ENCODE data around the gene ACSL3. TPM values are rescaled to one million over a fixed set of nuclear protein-coding genes. Genes with fewer than 3 reads are reported as not detected.
"Not testable (repeated sequence)": the region's sequence is repeated elsewhere in the genome, so short reads cannot be mapped to it uniquely, and the experiment has no call there.

ACSL3 gene
- total RNA-seq = 37.4 TPM
- long read RNA-seq, full-length matches to known transcripts = 46 of 60 reads
- long read RNA-seq, partial matches to known transcripts = 6 of 60 reads
- long read RNA-seq, other reads (novel, unspliced or antisense) = 8 of 60 reads

DNA sequence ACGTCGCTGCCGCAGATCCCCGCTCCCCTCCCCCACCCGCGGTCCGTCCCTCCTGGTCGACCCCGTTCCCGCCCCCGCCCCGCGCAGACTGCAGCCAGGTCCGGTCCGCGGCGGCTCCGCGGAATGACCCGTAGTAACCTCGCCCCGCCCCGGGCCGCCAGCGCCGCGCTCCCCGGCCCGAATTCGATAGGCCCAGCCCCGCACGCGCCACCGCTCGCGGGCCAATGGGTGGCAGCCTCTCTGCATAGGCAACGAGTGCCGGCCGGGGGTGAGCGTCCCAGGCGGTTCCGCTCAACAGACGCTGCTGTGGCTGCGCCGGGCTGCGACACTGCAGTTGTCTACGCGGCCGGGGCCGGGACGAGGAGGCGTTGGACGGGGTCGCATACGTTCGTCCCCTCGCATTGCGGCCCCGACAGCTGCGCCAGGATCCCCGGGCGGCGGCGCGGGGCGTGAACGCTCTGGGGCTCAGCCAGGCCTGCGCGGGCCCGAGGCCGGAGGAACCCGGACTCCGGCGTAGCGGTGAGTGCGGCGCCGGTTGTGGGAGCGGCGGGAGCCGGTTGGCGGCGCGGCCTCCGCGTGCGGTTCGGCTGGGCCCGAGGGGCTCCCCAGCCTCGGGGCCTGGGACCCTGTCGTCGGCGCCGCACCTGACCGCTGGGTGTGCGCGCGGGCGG, at the start of gene ACSL3:
Gene ACSL3 (plus strand): TSS at position 297 of the 671 bp plus-strand sequence. CDS start 47,737 bp downstream, outside the sequence.
- intact Hi-C loops (cut with DNase I) = loop anchor here (1.0 to 2.0 kb wide), 3 partner anchors 40 to 153 kb away; no protein-coding TSS in a partner anchor
- peak; percentile 99 for DNase-seq (ENCODE audit: low spot score)

DNA sequence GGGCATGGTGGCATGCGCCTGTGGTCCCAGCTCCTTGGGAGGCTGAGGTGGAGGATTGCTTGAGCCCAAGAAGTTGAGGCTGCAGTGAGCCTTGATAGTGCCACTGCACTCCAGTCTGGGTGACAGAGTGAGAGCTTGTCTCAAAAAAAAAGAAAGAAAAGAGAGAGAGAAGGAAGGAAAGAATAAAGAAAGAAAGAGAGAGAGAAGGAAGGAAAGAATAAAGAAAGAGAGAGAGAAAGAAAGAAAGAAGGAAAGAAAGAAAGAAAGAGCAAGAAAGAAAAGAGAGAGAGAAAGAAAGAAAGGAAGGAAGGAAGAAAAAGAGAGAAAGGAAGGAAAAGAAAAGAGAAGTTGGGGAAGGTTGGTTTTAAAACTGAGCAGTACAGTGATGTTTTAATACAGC, 49.0 kb upstream of the ACSL3 start:
- intact Hi-C loops (cut with DNase I) = no loop called here
- no peak for DNase-seq (ENCODE audit: low spot score)

DNA sequence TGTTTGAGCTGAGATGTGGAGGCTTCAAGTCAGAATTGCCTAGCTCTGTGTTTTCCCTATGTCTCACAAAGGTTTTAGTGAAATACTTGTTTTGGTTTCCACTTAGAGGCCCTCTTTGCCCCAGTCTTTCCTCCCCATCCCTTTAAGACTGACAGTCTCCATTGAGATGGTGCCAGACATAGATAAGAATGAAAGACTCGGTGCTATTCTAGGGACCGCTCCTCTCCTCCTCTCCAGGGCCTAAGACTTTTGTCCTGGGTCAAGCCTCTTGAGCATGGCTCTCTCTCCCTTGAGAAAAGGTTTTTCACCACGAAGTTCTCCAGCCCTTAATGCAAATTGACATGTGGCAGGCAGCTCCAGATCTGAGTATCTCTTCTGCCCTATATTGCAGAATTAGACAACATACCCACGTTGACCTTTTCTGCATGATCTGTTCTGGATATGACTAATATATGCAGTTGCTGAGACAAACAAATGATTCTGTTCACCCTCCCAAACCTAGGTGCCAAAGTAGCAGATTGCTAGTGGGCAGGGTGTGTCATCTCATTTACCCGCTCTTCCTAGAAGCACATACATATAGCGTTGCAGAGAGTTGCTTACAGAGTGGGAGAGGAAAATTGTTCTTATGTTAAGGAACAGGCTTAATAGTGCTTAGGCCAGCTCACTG, 47.5 kb upstream of the ACSL3 start:
- intact Hi-C loops (cut with DNase I) = no loop called here
- no peak for DNase-seq (ENCODE audit: low spot score)

DNA sequence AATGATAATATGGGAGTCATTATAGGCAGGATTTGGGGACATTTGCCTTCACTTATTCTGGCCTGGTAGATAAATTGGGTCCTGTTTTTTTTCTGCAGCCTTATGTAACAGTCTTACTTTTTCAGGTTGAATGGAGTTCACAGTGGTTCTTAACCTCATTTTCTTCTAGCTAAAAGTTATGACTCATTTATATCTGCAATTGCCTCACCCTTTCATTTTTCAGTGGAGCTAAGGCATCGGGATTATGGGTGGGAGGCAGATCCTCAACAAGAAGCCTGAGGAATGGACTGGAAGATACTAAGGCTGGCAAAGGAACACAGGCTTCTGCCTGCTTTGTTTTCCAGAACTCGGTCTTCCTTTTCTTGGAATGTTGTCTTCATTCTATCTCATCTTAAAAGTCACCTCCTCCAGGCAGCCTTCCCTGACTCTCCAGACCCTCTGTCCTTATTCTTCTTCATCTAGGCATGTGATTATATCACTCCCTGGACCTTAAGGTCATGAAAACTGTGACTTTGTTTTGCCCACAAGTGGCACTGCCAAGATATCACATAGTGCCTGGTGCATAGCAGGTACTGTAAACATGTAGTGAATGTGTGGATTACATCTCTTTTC, 41.0 kb upstream of the ACSL3 start:
- intact Hi-C loops (cut with DNase I) = no loop called here
- no peak for DNase-seq (ENCODE audit: low spot score)

DNA sequence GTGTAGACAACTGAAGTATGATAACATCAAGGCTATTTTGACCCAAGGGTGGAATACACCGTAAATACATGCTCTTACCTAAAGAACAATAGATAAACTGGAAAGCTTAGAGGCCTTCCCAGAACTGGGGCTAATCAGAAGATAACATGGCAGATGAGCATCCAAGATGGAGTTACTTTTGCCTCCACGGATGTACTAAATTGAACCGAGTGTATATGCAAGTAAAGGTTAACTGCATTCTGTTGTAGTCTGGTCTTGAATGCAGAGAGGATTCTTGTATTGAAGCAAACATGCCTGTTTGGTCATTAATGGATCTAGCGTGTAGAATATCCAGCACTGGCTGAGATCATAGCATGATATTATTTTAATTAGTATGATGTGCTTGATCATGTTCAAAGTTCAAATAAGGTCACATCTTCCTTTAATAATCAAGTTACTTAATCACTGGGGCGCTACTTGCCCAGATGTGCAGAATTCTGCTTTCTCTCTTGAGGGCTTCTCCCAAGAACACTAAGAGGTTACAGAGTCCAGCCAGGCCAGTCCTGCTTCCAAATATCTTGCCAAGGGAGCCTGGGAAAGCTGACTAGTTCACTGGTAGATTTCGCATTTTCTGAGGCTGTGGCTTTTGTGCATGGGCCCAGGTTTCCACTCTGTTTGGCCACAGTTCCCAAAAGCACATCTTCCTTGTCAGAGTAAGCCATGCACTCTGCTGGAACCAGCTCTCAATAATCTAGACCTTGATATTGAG, 37.5 kb upstream of the ACSL3 start:
- DNase-seq (ENCODE audit: low spot score) = no peak

DNA sequence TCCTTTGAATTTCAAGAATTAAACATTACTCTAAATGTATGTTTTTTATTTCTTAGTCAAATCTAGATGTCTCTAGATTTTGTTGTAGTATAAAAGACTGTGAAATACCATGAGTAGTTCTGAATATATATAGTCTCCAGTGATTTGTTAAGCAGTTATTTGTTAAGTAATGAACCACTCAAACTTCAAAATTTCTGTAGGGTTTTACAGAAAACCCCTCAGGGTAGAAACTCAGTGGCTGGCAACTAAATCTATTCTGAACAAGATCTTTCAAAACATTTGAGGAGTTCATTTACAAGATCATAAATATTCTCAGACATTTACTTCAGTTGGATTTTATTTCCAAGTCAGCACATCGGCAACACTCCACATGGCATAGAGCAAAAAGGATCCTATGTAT, 35.8 kb upstream of the ACSL3 start:
- intact Hi-C loops (cut with DNase I) = no loop called here

More for the DNA sequence above, 37.5 kb upstream of the ACSL3 start:
- intact Hi-C loops (cut with DNase I) = no loop called here

DNA sequence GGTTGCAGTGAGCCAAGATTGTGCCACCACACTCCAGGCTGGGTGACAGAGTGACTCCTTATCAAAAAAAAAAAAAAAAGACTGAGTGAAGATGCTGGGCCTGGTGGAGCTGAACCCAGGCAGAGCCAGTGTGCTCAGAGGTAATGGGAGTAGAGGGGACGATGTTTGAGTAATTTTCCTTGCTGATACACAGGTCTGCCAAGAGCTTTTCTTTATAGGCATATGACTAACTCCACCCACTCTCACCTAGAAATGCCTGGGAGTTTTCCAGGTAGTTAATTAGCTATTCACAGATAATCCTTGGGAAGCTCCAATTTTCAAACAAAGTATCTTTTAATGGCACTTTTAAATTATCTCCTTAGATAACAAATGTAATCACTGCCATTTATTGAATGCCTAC, 33.4 kb upstream of the ACSL3 start:
- intact Hi-C loops (cut with DNase I) = no loop called here

More for the DNA sequence above, 35.8 kb upstream of the ACSL3 start:
- DNase-seq (ENCODE audit: low spot score) = no peak

DNA sequence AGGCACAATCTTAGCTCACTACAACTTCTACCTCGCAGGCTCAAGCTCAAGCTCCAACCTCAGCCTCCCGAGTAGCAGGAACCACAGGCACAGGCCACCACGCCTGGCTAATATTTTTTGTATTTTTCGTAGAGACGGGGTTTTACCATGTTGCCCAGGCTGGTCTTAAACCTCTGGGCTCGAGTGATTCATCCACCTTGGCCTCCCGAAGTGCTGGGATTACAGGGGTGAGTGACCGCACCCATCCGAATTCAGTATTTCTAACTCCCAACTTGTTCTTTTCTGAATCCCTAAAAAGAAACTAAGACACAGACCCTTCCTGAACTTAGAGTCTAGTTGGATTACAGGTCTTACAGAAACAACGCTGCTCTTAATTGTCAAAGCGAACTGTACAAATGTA, 32.3 kb upstream of the ACSL3 start:
- intact Hi-C loops (cut with DNase I) = no loop called here

More for the DNA sequence above, 33.4 kb upstream of the ACSL3 start:
- no peak for DNase-seq (ENCODE audit: low spot score)

DNA sequence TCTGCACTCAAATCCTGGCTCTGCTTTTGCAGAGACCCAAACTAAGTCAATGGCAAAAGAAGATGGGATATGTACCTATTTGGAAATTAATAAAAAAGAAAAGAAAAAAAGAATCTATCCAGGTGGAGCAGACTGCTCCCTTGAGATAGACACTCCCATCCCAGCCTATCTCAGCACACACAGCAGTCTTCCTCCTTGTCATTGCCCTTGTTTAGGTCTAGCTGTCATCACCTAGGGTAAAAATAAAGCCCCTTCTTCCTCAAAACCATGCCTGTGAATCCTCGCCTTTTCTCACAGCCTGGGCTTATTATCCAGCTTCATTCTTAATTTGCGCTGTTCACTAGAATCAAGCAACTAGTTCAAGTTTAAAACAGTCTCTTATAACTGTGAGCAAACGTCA, 30.7 kb upstream of the ACSL3 start:
- DNase-seq (ENCODE audit: low spot score) = no peak
- intact Hi-C loops (cut with DNase I) = no loop called here

More for the DNA sequence above, 32.3 kb upstream of the ACSL3 start:
- no peak for DNase-seq (ENCODE audit: low spot score)

DNA sequence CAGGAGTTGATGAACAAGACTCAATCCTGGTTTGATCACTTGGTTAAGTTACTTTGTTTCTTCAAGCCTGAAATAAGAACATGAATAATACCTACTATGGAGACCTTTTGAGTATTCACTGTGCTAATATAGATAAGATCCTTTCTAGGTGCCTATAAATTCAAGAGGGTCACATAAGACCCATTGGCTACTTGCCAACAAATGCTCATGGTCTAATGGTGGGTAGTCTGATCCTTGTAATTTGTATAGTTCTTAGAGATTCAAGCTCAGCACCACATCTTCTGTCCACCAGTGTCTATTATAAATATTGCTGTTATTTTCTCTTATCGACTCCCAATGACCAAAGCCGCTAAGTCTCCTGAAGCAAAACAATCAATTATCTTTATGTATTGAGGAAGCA, 27.4 kb upstream of the ACSL3 start:
- intact Hi-C loops (cut with DNase I) = no loop called here
- DNase-seq (ENCODE audit: low spot score) = no peak

DNA sequence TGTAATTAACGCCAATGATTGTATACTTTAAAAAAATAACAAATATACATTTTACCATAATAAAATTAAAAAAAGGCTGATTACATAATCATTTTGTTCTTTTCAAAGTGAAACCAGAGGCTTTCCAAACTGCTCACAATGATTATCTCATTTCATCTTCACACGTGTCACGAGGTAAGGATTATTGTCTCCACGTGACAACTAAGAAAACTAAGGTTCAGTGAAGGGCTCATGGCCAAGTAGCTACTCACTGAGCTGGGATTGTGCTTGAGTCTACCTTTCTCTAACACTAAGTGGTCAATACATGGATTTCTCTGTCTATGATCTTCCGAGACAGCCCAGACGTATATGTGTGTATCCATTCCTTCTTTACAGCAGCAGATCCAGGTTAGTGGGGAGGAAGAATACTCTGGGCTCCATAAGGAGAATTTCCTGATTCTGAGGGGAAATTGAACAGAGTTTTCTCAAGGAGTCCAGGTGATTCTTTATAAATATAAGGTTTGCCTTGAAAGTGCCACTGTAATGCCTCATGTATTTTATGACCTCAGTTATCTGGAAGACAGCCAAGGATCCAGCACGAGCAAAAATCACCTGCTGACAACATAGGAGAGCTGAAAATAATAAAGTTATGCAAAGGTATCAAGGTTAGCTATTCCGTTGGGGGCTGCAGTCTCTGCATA, 25.6 kb upstream of the ACSL3 start:
- DNase-seq (ENCODE audit: low spot score) = no peak
- intact Hi-C loops (cut with DNase I) = no loop called here

DNA sequence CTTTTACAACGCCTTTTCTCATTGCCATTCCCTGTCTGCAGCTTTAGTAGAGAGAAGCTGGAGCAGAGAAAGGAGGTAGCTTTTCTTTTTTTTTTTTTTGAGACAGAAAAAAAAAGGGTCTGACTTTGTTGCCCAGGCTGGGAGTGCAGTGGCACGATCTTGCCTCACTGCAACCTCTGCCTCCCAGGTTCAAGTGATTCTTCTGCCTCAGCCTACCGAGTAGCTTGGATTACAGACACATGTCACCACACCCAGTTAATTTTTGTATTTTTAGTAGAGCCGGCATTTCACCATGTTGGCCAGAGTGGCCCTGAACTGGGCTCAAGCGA, 25.0 kb upstream of the ACSL3 start:
- no peak for DNase-seq (ENCODE audit: low spot score)
- intact Hi-C loops (cut with DNase I) = no loop called here

DNA sequence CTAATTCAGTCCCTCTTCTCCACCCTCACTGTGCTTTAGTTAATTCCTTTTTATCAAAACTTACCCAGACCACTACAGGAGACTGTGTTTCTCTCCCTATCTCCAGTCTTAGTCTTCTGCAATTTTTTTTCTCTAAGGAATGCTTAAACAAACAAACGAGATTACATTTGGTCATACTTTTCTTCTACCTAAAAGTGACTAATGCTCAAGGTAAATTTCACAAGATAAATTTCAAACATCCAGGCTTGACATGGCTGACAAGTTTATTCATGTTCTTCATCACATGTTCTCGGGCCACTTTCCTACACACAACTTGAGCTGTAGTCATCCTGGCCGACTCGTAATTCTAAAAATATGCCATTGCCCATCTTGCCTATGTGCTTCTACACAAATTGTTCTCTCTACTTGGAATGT, 23.2 kb upstream of the ACSL3 start:
- no peak for DNase-seq (ENCODE audit: low spot score)
- intact Hi-C loops (cut with DNase I) = no loop called here

DNA sequence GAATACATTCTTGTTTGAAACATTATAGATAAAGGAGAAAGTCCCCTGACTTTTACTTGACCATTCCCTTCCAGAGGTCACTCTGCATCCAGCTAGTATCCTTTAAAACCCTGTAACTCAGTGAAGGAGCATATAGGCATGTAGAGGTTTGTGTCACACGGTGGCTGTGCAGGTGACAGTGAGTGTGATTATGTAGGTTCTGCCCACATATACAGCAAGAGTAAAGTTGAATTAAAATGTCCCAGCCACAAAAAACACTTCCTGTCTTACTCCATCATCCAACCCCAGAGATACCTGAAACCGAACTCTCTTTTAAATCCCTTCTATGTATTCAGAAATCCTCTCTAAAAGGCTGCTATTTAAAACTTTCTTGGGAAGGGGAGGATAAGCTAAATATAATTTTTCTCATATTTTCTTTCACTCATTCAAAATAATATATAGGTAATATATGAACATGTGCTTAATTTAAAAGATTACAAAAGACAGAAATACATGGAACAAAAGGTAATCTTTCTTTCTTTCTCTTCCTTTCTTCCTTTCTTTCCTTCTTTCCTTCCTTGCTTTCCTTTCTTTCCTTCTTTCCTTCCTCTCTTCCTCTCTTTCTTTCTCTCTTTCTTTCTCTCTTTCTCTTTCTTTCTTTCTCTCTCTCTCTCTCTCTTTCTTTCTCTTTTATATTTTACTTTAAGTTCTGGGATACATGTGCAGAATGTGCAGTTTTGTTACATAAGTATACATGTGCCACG, 20.6 kb upstream of the ACSL3 start:
- intact Hi-C loops (cut with DNase I) = no loop called here
- no peak for DNase-seq (ENCODE audit: low spot score)

DNA sequence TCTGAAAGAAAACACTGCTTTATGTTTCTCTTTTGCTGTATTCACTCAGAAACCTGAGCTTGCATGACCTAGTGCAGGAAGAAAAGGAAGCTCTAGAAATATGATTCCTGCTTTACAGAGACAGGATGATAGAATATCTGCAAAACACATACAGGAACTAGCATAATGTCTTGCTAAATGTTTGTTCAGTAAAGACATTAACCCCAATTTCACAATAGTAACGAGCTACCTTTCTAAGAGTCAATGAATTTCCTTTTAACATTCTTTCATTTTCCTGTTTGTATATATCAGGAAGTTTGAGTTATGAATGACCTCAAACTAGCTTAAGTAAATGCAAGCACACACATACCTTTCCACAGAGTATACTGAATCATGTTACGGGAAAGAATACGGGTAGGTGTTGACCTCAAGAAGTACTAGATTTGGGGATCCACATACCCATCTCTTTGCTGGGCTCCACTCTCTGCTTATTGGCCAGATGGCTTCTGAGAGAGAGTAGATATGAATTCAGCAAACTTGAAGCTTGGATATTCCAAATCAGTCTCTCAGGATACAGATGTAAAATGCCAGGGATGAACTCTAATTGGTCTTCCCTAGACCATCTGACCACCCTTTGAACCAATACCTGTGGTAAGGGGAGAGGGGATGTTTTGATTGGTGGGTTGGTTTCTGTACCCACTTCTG, 18.2 kb upstream of the ACSL3 start:
- no peak for DNase-seq (ENCODE audit: low spot score)
- intact Hi-C loops (cut with DNase I) = no loop called here

DNA sequence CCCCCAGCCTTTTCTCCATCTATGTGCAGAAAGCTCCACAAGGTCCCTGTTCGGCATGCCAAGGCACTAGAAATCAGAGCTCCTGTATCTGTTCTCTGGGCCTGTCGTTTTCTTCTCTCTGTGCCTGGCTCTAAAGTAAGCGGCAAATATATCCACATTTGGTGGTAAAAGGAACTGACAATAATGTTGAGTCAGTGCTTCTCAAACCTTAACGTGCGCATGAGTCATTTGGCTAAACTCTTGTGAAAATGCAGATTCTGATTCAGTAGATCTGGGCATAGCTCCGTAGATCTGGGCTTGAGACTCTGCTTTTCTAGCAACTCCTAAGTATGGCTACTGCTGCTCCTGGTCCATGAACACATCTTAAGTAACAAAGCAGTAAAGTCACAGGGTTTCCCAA, 16.5 kb upstream of the ACSL3 start:
- intact Hi-C loops (cut with DNase I) = no loop called here
- no peak for DNase-seq (ENCODE audit: low spot score)

DNA sequence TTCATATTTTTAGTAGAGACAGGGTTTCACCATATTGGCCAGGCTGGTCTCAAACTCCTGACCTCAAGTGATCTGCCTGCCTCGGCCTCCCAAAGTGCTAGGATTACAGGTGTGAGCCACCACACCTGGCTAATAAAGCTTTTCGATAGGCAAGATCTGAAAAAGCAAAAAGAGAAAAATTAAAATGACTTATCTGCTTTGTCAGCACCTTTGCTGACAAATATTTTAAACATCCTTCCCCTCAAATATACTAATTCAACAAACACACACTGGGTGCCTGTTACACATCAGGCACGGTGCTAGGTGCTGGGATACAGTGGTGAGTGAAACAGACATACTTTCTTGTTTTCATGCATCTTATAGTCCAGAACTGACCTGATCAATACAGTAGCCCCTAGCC, 15.5 kb upstream of the ACSL3 start:
- DNase-seq (ENCODE audit: low spot score); intact Hi-C loops (cut with DNase I): not testable (repeated sequence)

DNA sequence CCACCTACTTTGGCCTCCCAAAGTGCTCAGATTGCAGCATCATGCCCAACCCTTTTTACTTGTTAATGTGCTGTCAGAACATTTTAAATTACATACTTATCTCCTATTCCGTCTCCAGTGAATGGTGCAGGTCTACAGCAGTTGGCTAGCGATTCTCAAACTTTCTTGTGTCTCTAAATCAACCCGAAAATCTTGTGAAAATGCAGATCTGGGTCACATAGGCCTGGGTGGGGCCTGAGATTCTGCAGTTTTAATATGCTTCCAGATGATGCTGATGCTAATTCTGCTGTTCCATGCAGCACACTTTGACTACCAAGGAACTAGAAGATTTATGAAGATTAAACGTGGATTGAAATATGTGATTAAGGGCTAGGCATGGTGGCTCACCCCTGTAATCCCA, 14.8 kb upstream of the ACSL3 start:
- intact Hi-C loops (cut with DNase I) = no loop called here
- DNase-seq (ENCODE audit: low spot score) = no peak
